ENCODE results near the gene GMEB1.

GMEB1 gene

GRCh38 chr1:28703629-28704028, 35.0 kb downstream of the GMEB1 start:
- Histone ChIP-seq H3F3A (ENCODE audit: low read depth) (no peaks in the 10 kb centered on the region), H3K4me3 (ENCODE audit: low read length, poor library complexity, severe bottlenecking) (no peak overlapping the region), H2AFZ (ENCODE audit: low read length) (no peak overlapping the region), H3K27me3 (ENCODE audit: insufficient read depth, low read length, poor library complexity, severe bottlenecking) (no peaks in the 10 kb centered on the region), H3K36me3 (ENCODE audit: insufficient read depth, low read length) (peaks cover 40% of the 10 kb centered on the region; the same call in 1 of the 2 replicates), H3K79me2 (ENCODE audit: insufficient read depth, low read length) (no peaks in the 10 kb centered on the region), H3K9me2 (replicated peaks; ENCODE audit: low read depth, low read length) (no peaks in the 10 kb centered on the region), H3K9me3 (ENCODE audit: insufficient read depth, low read depth, low read length) (no peaks in the 10 kb centered on the region), H3K4me1 (ENCODE audit: insufficient read depth, low read length, poor library complexity, severe bottlenecking) (no peaks in the 10 kb centered on the region), H3K4me2 (ENCODE audit: low read depth, low read length, poor library complexity, severe bottlenecking) (no peak overlapping the region), H3K9ac (ENCODE audit: low read depth, low read length, poor library complexity, severe bottlenecking) (no peak overlapping the region), H4K20me1 (ENCODE audit: insufficient read depth, low read length, poor library complexity, severe bottlenecking) (no peaks in the 10 kb centered on the region)
- TF ChIP-seq EZH2phosphoT487 (IDR thresholded peaks at IDR 0.05; ENCODE audit: borderline replicate concordance) (no peak), CTCF (conservative IDR thresholded peaks at IDR 0.05; ENCODE audit: low read length) (no peak)

- H3K4me1 ChIP-seq (ENCODE audit: insufficient read depth, low read length, poor library complexity, severe bottlenecking): no peaks in the 10 kb centered on the region
- H3K27me3 ChIP-seq (ENCODE audit: insufficient read depth, low read length, poor library complexity, severe bottlenecking): no peaks in the 10 kb centered on the region
- no peak overlapping the region for H3K4me3 ChIP-seq (ENCODE audit: low read length, poor library complexity, severe bottlenecking)
- no peaks in the 10 kb centered on the region for H3K79me2 ChIP-seq (ENCODE audit: insufficient read depth, low read length)
- H3K36me3 ChIP-seq (ENCODE audit: insufficient read depth, low read length): peaks cover 31% of the 10 kb centered on the region
- H2AFZ ChIP-seq (ENCODE audit: low read length): no peak overlapping the region
- no peaks in the 10 kb centered on the region for H4K20me1 ChIP-seq (ENCODE audit: insufficient read depth, low read length, poor library complexity, severe bottlenecking)
- no peaks in the 10 kb centered on the region for H3F3A ChIP-seq (ENCODE audit: low read depth)
- no peak overlapping the region for H3K9ac ChIP-seq (ENCODE audit: low read depth, low read length, poor library complexity, severe bottlenecking)
- no peak overlapping the region for H3K4me2 ChIP-seq (ENCODE audit: low read depth, low read length, poor library complexity, severe bottlenecking)
- no peaks in the 10 kb centered on the region for H3K9me2 ChIP-seq (replicated peaks; ENCODE audit: low read depth, low read length)
- no peak for TF ChIP-seq EZH2phosphoT487 (IDR thresholded peaks at IDR 0.05; ENCODE audit: borderline replicate concordance)
- no peak for TF ChIP-seq CTCF (conservative IDR thresholded peaks at IDR 0.05; ENCODE audit: low read length)
- H3K9me3 ChIP-seq (ENCODE audit: insufficient read depth, low read depth, low read length): no peaks in the 10 kb centered on the region
Observed at GRCh38 chr1:28716336-28716735, 47.8 kb downstream of the GMEB1 start.

- H3K9ac ChIP-seq (ENCODE audit: low read depth, low read length, poor library complexity, severe bottlenecking): no peak overlapping the region
- H4K20me1 ChIP-seq (ENCODE audit: insufficient read depth, low read length, poor library complexity, severe bottlenecking): no peaks in the 10 kb centered on the region
- TF ChIP-seq EZH2phosphoT487 (IDR thresholded peaks at IDR 0.05; ENCODE audit: borderline replicate concordance): no peak
- no peak for TF ChIP-seq CTCF (conservative IDR thresholded peaks at IDR 0.05; ENCODE audit: low read length)
- H3K4me2 ChIP-seq (ENCODE audit: low read depth, low read length, poor library complexity, severe bottlenecking): no peak overlapping the region
- H3K4me1 ChIP-seq (ENCODE audit: insufficient read depth, low read length, poor library complexity, severe bottlenecking): no peaks in the 10 kb centered on the region
- no peak overlapping the region for H3K4me3 ChIP-seq (ENCODE audit: low read length, poor library complexity, severe bottlenecking)
- no peaks in the 10 kb centered on the region for H3K9me3 ChIP-seq (ENCODE audit: insufficient read depth, low read depth, low read length)
- H3K79me2 ChIP-seq (ENCODE audit: insufficient read depth, low read length): no peaks in the 10 kb centered on the region
- no peaks in the 10 kb centered on the region for H3K27me3 ChIP-seq (ENCODE audit: insufficient read depth, low read length, poor library complexity, severe bottlenecking)
- H3F3A ChIP-seq (ENCODE audit: low read depth): no peaks in the 10 kb centered on the region
- H3K36me3 ChIP-seq (ENCODE audit: insufficient read depth, low read length): peaks cover 20% of the 10 kb centered on the region; the same call in 1 of the 2 replicates
- no peak overlapping the region for H2AFZ ChIP-seq (ENCODE audit: low read length)
- H3K9me2 ChIP-seq (replicated peaks; ENCODE audit: low read depth, low read length): no peaks in the 10 kb centered on the region
Observed at GRCh38 chr1:28718166-28718565, 49.6 kb downstream of the GMEB1 start.
